Endodermal cell (in vitro differentiated cells): Measurements from ENCODE around the gene RPS16. TPM values are rescaled to one million over a fixed set of nuclear protein-coding genes. Genes with fewer than 3 reads are reported as not detected.
A peak's percentile ranks its signal among the peaks of the same experiment; 100 is the strongest.

Source experiments
- DNase-seq: peaks from one replicate; pipeline ENCODE4 v3.0.0-alpha.2; 2017
- H3K27ac ChIP-seq: 2 replicates; pipeline ENCODE4 v1.5.1; 2013; ENCODE audit warnings: mild to moderate bottlenecking, low read depth, low read length, moderate library complexity
- H3K27me3 ChIP-seq: 2 replicates; pipeline ENCODE4 v1.6.1; 2013; ENCODE audit warnings: mild to moderate bottlenecking, low read length, moderate library complexity; ENCODE audit not compliant: insufficient read depth, control insufficient read depth, poor library complexity, severe bottlenecking
- H3K36me3 ChIP-seq: 2 replicates; pipeline ENCODE4 v1.7.0; 2013; ENCODE audit warnings: mild to moderate bottlenecking, low read length, moderate library complexity; ENCODE audit not compliant: control insufficient read depth, insufficient read depth
- H3K4me1 ChIP-seq: one replicate; pipeline ENCODE4 v1.7.0; 2013; ENCODE audit warnings: low read length; ENCODE audit not compliant: control insufficient read depth, insufficient read depth
- H3K4me3 ChIP-seq: 2 replicates; pipeline ENCODE4 v1.5.1; 2013; ENCODE audit warnings: mild to moderate bottlenecking, low read length, moderate library complexity
- H3K9ac ChIP-seq: 2 replicates; pipeline ENCODE4 v1.6.1; 2013; ENCODE audit warnings: mild to moderate bottlenecking, low read length, moderate library complexity; ENCODE audit not compliant: poor library complexity, severe bottlenecking; ENCODE audit errors: extremely low read depth
- H3K9me3 ChIP-seq: 2 replicates; pipeline ENCODE4 v1.6.1; 2013; ENCODE audit warnings: mild to moderate bottlenecking, low read length, moderate library complexity; ENCODE audit not compliant: control insufficient read depth
- H3K27ac Mint-ChIP-seq: 2 replicates; pipeline ENCODE4 v1.8.0; 2020; ENCODE audit warnings: mixed read lengths
- H3K27me3 Mint-ChIP-seq: 2 replicates; pipeline ENCODE4 v1.8.0; 2021; ENCODE audit warnings: mild to moderate bottlenecking, mixed read lengths; ENCODE audit not compliant: insufficient read depth
- H3K36me3 Mint-ChIP-seq: 2 replicates; pipeline ENCODE4 v1.8.0; 2020; ENCODE audit warnings: low read depth, mixed read lengths
- H3K4me1 Mint-ChIP-seq: 2 replicates; pipeline ENCODE4 v1.8.0; 2020; ENCODE audit warnings: mixed read lengths
- H3K4me3 Mint-ChIP-seq: 2 replicates; pipeline ENCODE4 v1.8.0; 2020; ENCODE audit warnings: mild to moderate bottlenecking, moderate library complexity, mixed read lengths
- H3K9me3 Mint-ChIP-seq: 2 replicates; pipeline ENCODE4 v1.8.0; 2020; ENCODE audit warnings: mild to moderate bottlenecking, mixed read lengths
- WGBS, 2 experiments: methylation state at CpG; one replicate each; pipeline versions ENCODE4 v1.1.5 to v1.1.7; 2013; ENCODE audit warnings: missing lambda C conversion rate in 2 of 2, mixed read lengths in 1 of 2; ENCODE audit not compliant: insufficient coverage in 1 of 2, insufficient read length in 1 of 2; 5-methylcytosine and 5-hydroxymethylcytosine counted together
- total RNA-seq, 2 donors: library from RNA; stranded (reverse); fragmentation: NEBNext Ultra II Directional in 1 of 2; extraction: Animal tissue kit (Norgen Biotek cat#: 25700) in 1 of 2; gene quantifications; 2 replicates in 1 of 2; 3 replicates in 1 of 2; pipeline ENCODE4 v1.2.1, GENCODE V29; 2021
- TF ChIP-seq, protein P1 (sequence below): fragments of 200-600 bp; sonication (generic); conservative IDR thresholded peaks from 2 replicates; pipeline ENCODE4 v1.5.0; 2021; ENCODE audit warnings: antibody characterized with exemption, mild to moderate bottlenecking

The RPS16 gene
- total RNA-seq, 2 donors from 2014 or later = 1,674 to 1,990 TPM

DNA sequence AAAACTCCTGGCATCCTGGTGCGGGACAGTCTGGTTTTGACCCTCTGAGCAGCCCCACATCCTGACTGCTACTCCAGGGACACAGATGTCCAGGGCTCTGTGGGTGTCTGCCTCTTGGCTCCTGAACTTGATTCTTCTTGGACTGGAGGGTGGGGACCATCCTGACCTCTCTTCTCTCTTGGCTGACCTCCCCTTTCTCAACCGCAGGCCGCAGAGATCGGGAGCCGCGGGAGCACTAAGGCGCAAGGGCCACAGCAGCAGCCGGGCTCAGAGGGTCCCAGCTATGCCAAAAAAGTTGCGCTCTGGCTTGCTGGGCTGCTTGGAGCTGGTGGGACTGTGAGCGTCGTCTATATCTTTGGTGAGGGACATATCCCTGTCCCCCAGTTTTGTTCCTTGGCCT, 45.9 kb upstream of the RPS16 start:
- no peak for DNase-seq
- no peaks in the 10 kb centered on the region for H3K9me3 ChIP-seq
- no peak overlapping the region for H3K27ac ChIP-seq
- Mint-ChIP-seq H3K9me3 (no peaks in the 10 kb centered on the region), H3K27me3 (no peaks in the 10 kb centered on the region), H3K4me3 (peak overlapping the region; percentile 89), H3K27ac (peak overlapping the region; percentile 98), H3K4me1 (peaks cover 20% of the 10 kb centered on the region), H3K36me3 (peaks cover 38% of the 10 kb centered on the region)
- H3K36me3 ChIP-seq = peaks cover 39% of the 10 kb centered on the region
- TF ChIP-seq, protein P1, sequence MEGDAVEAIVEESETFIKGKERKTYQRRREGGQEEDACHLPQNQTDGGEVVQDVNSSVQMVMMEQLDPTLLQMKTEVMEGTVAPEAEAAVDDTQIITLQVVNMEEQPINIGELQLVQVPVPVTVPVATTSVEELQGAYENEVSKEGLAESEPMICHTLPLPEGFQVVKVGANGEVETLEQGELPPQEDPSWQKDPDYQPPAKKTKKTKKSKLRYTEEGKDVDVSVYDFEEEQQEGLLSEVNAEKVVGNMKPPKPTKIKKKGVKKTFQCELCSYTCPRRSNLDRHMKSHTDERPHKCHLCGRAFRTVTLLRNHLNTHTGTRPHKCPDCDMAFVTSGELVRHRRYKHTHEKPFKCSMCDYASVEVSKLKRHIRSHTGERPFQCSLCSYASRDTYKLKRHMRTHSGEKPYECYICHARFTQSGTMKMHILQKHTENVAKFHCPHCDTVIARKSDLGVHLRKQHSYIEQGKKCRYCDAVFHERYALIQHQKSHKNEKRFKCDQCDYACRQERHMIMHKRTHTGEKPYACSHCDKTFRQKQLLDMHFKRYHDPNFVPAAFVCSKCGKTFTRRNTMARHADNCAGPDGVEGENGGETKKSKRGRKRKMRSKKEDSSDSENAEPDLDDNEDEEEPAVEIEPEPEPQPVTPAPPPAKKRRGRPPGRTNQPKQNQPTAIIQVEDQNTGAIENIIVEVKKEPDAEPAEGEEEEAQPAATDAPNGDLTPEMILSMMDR = no peak
- peak overlapping the region; percentile 98 for H3K4me3 ChIP-seq
- 87 to 88% methylated on average over 11 of the region's 11 CpGs for WGBS, 2 experiments
- peak overlapping the region; percentile 98 for H3K9ac ChIP-seq
- no peaks in the 10 kb centered on the region for H3K27me3 ChIP-seq
- no peaks in the 10 kb centered on the region for H3K4me1 ChIP-seq

DNA sequence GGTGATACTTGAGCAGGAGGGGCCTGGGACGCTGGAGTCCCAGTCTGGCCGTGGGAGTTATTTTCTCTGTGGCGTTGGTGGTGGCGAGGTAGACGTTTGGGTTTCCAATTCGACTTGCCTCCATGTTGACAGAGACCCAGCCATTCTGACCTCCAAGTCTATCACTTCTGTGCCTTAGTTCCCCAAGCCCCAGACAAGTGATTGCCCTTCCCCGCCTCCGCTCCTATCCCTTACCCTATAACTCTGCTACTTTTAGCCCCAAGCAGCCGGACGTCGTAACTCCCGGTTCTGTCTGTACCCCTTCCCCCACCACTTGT, 45.4 kb upstream of the RPS16 start:
- H3K9ac ChIP-seq = peak overlapping the region; percentile 98
- 3 to 4% methylated on average over 10 to 12 of the region's 12 CpGs for WGBS, 2 experiments
- peaks cover 39% of the 10 kb centered on the region for H3K36me3 ChIP-seq
- Mint-ChIP-seq H3K36me3 (peaks cover 38% of the 10 kb centered on the region), H3K4me1 (peaks cover 20% of the 10 kb centered on the region), H3K4me3 (peak overlapping the region; percentile 89), H3K9me3 (no peaks in the 10 kb centered on the region), H3K27me3 (no peaks in the 10 kb centered on the region), H3K27ac (peak overlapping the region; percentile 98)
- TF ChIP-seq, protein P1 = no peak
- no peaks in the 10 kb centered on the region for H3K27me3 ChIP-seq
- DNase-seq = no peak
- no peaks in the 10 kb centered on the region for H3K9me3 ChIP-seq
- H3K27ac ChIP-seq = peak overlapping the region; percentile 88
- no peaks in the 10 kb centered on the region for H3K4me1 ChIP-seq
- H3K4me3 ChIP-seq = peak overlapping the region; percentile 98

DNA sequence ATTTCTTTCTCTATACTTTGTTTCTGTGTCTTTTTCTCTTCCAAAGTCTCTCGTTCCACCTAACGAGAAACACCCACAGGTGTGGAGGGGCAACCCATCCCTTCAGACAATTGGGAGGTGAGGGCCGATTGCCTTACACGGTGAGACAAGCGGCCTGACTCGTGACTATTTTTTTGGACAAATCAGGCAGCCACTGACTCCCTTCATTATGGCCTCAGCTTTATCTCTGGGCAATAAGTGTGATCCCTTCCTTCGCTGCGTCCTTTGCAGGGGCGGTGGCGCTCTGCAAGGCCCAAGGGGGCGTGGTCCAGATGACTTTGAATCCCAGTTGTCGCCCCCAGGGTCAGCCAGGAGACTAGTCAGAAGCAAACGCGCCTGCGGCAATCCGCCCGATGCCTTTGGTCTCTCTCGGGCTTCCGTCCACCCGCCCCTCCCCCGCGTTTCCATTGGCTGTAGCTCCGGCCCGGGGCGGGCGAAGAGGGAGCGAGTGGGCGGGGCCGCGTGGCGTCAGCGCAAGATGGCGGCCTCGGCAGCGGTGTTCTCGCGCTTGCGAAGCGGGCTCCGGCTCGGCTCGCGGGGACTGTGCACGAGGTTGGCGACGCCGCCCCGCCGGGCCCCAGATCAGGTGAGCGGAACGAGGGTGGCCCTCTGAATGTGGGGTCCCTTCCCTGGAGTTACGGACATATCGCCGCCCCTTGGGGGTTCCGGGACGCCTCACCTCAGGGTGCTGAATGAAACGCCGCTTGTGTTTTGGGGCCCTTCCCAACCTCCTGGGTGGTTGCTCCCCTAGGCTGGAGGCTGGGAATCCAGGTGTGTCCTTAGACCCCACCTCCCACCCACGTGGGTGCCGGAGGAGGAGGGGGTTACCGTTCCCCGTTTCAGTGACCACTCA, 44.8 kb upstream of the RPS16 start, which contains the start of gene TIMM50:
Gene TIMM50, plus strand, starts transcription at position 502 of the 892 bp plus-strand sequence. Its CDS starts 16 bp downstream, at position 518.
- Mint-ChIP-seq H3K9me3 (no peaks in the 10 kb centered on the region), H3K27ac (peak within 1 kb of the TSS; percentile 98), H3K4me3 (peak within 1 kb of the TSS; percentile 89), H3K36me3 (peaks cover 39% of the 10 kb centered on the region), H3K4me1 (peaks cover 20% of the 10 kb centered on the region), H3K27me3 (no peaks in the 10 kb centered on the region)
- no peaks in the 10 kb centered on the region for H3K27me3 ChIP-seq
- DNase-seq = peak; percentile 100
- 4 to 16% methylated on average over 26 to 62 of the region's 62 CpGs for WGBS, 2 experiments
- peak within 1 kb of the TSS; percentile 98 for H3K9ac ChIP-seq
- H3K36me3 ChIP-seq = peaks cover 39% of the 10 kb centered on the region
- TF ChIP-seq, protein P1 = no peak
- H3K27ac ChIP-seq = peak within 1 kb of the TSS; percentile 88
- no peaks in the 10 kb centered on the region for H3K9me3 ChIP-seq
- H3K4me1 ChIP-seq = no peaks in the 10 kb centered on the region
- H3K4me3 ChIP-seq = peak within 1 kb of the TSS; percentile 98
